ENCODE data around the gene IQCN.

IQCN gene

DNA sequence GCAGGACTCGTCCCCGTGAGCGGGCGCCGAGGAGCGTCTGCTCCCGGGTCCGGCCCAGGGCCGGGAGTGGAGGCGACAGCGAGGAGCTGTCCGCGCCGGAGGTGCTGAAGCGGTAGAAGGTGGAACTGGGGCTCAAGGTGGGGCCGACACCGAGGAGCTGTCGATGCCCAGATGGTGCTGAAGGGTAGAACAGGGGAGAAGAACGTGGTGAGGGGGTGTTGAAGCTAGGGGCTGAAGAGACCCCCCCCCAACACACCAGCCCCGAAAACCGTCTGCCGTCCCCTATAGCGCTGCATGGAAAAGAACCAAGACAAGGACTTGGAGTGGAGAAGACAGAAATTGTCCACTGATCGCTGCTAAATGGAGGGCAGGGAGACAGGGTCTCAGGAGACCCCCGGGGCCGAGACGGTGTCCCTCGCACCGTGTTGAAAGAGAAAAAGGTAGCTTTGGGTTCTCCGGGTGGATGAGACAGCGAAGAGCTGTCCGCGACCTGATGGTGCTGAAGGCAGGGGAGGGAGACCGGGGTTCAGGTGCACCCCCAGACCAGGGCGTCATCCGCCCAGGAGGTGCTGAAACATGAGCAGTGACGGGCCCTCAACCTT lies 40.9 kb downstream of the IQCN start:
- no peak for DNase-seq (ENCODE audit: low read depth)

DNA sequence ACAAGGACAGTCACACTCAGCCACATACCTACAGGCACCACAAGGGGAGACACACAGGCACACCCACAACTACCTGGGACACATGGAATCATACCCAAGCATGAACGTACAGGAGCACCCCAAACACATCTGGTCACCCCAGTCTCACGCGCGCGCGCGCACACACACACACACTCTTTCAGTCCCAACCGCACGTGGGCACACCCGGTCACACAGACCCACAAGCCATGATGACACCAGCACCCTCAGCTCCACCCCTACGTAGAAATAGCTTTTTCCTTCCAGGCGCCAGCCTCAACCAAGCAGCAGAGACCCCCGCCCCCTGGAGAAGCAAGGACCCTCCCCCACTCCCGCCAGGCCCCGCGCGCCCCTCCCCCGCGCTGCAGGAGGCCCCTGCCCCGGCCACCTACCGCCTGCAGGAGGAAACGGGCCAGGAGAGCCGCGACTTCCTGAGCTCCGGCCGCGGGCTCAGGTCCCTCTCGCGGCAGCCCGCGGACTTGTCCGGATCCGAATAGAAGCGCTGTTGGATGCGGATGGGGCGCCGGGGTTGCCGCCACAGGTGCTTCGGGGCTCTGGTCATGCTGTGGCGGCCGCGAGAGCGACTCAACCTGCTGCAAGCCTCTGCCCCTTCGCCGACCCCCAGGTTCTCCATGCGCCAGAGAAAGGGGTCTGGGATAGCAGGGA lies 41.6 kb downstream of the IQCN start:
- no peak for DNase-seq (ENCODE audit: low read depth)

DNA sequence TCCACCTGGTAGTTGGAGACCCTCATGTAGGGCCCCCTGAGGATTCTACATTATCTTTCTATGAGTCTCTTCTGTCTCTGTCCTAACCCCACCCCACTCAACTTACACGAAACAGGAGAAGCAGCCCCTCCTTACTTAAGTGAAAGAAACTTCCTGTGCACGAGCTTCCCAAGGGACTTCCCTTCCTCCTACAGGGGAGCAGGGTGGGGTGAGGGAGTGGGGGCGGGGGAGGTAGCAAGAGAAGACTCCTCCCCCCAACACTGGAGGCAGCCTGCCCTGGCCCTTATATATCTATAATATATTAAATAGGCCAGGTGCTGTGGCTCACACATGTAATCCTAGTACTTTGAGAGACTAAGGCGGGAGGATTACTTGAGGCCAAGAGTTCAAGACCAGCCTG lies 42.5 kb downstream of the IQCN start:
- DNase-seq (ENCODE audit: low read depth) = no peak

DNA sequence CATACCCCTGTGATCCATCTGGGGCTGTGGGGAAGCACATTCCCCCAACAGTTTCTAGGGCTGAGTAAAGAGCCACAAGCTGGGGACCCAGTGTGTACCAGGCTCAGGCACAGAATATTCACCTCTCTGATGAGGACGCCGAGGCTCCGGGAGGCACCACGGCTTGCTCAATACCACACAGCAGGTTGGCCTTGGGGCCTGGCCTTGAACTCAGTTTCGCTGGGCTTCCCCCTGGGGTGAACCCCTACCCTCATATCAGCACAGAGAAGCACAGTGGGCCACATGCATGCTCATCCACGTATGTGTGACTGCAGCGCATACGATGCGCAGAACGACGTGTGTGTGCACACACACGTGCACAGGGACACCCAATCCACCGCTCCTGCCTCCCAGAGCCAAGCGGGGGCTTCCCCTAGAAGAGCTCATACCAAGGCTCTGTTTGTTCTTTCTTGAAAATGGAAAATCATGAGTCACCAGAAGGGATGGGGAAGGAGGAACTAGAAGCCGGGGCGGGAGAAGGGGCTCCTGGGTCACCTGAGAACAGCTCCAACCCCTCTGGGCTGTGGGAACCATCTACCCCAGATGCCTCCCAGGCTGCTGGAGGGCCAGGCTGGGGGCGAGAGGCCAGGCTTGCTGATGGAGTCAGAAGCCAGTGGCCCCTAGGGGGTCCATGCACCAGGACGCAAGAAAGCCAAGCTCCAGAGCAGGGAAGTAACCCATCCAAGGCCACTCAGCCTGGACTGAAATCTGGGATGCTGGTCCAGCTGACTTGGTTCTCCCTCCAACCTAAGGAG lies 43.1 kb downstream of the IQCN start:
- no peak for DNase-seq (ENCODE audit: low read depth)

DNA sequence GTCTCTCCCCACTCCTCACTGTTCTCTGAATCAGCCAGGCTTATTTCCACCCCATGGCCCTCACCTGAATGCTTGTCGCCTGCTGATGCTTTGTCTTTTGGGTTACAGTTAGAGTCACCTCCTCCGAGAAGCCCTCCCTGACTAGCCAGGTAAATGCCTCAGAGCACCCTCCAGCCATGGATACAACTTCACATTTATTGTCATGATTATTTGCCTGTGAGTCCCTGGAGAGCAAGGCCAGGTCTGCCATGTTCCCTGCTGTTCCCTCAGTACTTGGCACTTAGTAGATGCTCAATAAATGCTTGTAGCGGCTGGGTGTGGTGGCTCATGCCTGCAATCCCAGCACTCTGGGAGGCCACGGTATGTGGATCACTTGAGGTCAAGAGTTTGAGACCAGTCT lies 44.3 kb downstream of the IQCN start:
- no peak for DNase-seq (ENCODE audit: low read depth)

DNA sequence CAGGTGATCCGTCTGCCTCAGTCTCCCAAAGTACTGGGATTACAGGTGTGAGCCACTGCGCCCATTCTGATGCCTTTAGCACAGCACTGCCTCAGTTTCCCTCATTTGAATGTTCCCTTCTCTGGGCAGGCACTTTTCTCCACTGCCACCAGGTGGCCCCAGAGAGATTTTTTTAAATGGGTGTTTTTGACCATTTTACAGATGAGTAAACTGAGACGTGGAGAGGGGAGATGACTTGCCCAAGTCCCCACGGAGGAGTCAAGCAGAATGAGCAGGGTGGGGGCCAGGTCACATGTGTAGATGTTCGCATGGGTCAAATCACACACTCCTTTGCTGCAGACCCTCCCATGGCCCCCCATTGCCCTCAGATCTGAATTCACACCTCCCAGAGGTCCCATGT lies 44.8 kb downstream of the IQCN start:
- DNase-seq (ENCODE audit: low read depth) = no peak

DNA sequence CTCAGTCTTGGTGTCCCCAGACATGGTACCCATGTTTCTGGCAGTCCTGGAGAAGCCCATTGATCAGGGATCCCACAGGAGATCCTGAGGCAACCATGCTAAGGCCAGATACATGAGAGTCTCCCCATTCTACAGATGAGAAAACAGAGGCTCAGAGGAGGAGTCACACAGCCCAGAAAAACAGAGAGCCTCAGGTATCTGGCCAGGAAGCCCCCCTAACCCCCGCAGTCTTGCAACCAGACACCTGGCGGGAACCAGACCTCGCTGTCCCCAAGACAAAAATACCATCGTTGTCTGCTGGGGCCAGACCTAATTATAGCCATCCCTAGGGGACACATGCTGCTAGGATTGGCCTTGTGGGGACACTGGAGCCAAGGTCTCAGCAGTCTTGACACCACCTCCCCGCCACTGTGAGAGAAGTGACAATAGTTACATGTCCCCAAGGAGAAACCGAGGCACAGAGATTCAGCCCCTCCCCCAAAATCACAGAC lies 46.4 kb downstream of the IQCN start:
- no peak for DNase-seq (ENCODE audit: low read depth)

DNA sequence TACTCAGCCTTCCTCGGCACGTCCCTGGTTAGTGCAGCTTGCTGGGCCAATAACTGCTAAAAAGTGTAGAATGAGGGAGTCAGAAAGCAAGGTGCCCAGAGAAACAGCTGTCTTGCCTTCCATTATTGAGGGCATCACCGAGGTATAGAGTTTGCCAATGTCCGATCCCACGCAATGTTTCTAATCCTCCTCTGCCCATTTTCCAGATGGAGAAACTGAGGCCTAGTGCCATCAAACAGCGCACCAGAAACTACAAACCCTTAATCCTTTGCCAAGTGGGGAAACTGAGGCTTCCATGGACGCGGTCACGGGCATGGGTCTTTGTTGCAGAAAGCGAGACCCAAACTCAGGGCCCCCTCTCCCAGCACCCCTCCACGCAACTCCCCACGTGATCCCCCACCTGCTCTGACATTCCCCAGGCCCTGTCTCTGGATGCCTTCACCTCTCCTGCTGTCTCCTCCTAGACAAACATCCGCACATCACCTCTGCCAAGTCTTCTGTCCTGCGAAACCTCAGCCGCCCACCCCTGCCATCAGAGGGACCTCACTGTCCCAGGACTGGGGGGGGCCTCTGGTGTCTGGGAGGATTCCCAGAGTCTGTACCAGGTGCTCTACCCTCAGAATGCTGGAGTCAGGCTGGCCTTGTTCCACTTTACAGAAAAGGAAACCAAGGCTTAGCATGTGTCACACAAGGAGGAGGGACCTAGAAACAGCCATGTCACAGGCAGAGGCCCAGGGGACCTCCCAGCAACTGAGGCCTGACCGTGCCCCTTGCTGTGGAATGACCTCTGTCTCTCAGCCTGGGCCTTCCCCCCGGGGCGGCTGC lies 47.1 kb downstream of the IQCN start:
- DNase-seq (ENCODE audit: low read depth) = no peak

DNA sequence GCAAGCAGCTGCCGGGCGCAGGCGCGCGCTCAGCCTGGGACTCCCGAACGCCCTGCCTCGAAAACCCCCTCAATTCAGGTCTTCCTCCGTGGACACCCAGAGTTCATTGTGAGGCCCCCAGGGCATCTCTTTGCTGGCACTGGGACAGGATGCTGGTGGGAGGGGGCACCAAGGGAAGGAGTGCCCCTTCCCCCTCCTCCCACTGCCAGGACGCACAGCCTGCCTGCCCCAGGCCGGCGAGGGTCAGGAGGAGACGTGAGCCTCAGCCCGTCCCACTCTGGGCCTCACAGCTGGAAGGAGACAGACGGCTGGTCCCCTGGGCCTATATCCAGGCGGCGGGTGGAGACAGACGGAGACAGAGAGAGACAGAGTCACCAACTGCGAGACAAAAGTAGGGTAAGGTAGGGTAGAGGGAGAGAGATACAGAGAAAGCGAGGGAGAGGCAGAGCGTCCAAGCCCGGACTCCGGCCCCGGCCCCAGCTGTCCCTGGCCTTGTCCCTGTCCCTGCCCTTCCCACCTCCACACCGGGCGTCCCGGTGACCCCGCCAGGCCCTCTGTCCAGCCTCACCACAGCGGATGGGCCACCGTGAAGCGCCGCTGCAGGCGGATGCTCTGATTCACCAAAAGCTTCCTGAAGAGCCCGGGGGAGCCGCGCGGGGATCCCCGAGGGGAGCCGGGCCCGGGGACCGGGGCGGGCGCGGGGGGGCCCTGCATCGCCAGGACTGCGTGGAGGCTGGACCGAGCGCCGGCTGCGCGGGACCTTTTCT lies 48.4 kb downstream of the IQCN start, which contains the start of gene PDE4C:
Gene PDE4C, minus strand, starts transcription at position 737 of the 767 bp plus-strand sequence. Its CDS starts 23 bp downstream, at position 714.
- no peak for DNase-seq (ENCODE audit: low read depth)

DNA sequence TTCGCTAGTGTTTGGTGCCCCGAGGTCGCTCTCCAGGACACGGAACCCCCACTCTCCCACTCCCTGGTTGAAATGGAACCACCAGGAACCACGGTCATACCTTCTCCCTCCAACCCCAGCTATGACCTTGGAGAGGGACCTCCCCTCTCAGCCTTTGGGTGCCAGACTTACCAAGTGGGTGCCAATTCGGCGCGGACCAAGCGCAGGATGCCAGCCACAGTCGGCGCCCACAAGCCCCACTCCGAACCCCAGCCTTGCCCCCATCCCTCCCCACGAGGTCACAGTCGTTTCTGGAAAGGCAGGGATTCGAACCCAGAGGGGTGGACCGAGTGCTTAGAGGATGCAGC lies 48.9 kb downstream of the IQCN start:
- no peak for DNase-seq (ENCODE audit: low read depth)

DNA sequence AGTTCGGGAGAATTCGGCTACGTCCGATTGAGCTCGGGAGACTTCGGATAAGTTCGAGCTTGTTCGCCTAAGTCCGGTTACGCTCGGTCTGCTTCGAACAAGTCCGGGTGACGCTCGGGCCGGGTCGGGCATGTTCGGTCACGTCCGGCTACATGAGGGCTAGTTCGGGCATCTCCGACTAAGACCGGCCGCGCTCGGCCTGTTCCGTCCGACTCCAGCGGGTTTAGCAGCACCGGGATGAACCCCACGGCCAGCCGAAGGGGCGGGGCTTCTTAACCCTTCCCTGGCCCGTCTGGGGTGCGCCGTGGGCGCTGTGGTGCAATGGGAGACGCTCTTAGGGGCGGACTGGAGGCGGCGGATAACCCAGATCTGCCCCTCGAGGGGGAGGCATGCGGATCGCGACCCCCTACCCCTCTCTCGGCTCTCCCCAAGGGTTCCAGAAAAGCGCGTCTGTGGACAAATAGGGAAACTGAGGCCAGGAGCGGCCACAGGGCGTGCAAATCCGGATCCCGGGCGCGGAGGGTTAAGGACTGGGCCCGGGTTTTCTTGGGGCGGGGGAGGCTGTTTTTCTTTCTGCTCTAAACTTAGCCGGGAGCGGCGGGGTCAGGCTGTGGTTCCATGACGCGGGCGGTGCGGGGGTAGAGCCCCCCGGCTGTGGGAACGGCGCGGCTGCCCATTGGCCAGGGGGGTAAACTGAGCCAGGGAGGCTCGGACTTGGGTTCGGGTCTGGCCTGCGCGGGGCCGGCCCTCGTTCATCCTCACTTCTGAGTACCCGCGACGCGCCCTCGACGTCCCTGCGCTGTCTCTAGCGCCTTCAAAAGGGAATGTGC lies 49.5 kb downstream of the IQCN start:
- DNase-seq (ENCODE audit: low read depth) = peak; percentile 48

DNA sequence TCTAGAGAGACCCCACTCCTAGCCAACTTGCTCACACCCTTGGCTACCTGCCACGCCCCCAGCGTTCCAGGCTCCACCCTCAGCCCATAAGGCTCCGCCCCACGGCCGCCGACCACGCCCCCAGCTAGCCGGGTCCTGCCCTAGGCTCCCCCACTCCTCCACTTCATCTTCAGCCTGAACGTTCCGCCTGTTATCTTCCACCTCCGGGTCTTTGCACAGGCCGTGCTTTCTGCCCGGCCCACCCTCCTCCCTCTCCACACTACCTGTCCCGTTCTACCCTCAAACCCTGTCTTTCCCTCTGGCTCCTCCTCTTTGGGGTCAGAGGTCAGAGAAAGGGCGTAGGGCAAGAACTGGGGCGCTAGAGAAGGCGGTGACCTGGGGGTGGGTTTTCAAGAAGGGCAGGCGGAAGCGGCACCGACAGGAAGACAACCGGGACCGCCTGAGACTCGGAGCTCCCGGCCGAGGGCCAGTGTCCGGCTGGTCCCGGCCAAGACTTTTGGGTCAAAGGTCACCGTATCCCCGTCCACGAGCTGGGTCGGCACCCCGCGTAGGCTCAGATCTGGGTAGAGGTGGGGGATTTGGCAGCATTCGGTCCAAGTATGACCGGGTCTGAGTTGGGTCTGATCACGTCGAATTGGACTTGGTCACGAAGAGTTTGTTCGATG lies 50.3 kb downstream of the IQCN start:
- no peak for DNase-seq (ENCODE audit: low read depth)

DNA sequence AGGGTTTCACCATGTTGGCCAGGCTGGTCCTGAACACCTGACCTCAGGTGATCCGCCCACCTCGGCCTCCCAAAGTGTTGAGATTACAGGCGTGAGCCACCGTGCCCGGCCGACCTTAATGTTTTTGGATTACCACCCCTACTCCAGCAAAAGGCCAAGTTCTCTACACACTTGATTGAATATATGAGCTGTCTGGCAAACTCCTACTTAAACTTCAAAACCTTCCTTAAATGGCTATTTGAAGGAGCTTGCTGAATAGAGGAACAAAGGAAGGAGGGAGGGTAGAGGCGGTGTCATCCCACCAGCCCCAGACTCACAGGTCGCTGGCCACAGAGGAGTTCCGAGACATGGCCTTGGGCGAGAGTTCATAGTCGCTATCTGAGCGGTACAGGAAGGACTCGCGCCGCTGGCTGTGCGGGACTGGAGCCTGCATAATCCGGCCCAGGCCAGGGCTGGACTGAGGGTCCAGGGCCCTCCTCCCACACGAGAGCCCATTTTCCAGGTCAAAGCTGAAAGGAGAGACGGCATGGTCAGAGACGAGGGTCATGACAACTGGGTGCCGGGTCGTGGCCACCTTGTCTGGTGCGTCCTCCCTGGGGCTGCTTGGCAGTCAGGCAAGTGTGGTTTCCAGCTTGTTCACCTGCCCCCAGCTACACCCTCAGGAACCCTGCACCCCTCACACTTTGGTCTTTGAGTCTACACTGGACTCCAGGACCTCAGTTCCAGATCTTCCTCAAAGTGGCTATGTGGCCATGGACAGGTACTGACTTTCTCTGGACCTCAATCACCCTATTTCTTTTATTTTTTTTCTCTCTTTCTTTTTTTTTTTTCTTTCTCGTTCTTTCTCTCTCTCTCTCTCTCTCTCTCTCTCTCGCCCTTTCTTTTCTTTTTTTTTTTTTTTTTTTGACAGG lies 52.2 kb downstream of the IQCN start:
- no peak for DNase-seq (ENCODE audit: low read depth)

DNA sequence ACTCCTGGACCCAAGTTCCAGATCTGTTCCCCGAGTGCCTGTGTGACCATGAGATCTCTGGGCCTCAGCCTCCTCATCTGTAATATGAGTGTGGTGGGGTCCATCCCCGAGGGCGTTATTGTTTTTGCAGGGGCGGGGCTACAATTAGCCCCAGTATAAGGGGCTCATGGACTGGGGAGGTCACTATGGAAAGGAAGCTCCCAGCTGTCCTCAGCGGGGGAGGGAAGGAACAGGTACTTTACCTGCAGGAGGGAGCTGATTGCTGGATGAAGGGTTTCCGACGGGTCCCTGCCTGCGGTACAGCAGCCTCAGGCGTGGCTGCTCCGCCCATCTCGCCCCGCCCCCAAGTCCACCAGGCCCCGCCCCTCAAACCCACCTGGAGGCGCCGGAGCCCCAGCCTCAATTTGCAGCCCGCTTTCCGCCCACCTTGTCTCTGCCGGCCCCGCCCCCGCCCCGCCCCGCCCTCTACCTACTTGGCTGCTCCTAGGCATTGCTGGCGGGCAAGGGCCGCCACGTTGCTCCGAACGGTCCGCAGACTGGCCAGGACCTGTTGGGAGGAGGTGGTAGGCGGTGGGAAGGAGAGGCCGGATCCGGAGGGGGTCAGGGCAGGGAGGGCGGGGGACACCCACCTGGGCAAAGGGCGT lies 53.5 kb downstream of the IQCN start:
- no peak for DNase-seq (ENCODE audit: low read depth)

DNA sequence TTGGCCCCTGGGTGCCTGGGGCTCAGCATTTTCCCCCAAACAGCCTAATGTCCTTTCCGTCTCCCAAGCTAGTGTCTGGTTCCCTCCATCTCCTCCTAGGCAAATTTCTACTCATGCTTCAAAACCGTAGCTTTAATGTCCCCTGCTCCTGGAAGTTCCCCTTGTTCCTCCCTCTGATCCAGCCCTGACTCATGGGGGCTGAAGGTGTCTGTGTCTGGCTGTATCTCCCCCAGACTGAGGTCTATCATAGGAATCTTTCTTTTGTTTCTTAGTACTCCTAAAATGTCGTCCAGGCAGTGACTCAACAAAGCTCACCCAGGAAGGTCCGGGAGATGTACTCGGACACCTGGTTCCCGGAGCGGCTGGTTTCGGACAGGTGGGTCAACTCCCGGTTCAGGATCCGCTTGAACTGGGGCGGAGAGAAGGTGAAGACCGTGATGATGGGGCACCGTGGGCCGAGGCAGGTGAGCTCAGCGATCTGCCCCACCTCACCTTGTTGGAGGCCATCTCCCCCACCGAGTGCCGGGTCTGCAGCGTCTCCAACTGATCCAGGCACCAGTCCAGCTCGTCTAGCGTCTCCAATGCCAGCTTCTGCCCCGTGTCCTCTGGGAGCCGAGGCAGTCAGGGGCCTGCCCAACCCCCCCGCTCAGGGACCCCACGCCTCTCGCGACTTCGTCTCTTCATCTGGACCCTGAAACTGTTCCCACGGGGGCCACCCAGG lies 54.2 kb downstream of the IQCN start:
- DNase-seq (ENCODE audit: low read depth) = no peak

DNA sequence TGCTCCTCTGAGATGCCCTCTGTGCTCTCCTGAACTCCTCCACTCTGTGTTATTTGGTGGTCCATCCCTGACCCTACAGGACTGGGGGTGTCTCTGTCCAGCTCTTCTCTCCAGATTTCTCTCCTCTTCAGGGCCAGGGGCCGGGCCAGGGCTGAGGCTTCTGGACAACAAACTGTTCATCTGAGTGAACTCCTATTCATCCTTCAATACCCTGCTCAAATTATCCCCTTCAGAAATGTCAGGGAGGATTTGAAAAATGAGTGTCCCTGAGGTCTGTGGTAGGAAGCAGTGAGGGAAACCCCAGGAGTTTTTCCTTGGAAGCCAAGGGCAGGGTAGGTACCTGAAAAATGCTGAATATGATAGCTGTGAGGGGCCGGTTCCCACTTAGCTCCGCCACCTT lies 55.7 kb downstream of the IQCN start:
- DNase-seq (ENCODE audit: low read depth) = no peak

DNA sequence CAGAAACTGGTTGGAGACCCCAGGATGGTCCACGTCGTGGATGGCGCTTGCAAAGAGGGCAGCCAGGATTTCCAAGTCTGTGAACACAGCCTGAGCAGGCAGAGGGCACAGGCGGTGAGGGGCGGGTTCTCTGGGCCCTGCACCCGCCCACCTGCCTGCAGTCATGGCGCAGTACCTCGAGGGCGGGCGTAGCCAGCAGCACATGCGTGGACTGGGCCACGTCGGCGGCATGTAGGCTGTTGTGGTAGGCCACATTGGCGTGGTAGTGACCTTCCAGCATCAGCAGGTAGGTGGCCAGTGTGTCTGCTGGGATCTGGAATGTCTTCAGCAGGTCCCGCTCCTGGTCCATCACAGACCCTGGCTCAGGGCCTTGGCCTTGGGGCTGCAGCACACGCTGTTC lies 56.1 kb downstream of the IQCN start:
- no peak for DNase-seq (ENCODE audit: low read depth)

DNA sequence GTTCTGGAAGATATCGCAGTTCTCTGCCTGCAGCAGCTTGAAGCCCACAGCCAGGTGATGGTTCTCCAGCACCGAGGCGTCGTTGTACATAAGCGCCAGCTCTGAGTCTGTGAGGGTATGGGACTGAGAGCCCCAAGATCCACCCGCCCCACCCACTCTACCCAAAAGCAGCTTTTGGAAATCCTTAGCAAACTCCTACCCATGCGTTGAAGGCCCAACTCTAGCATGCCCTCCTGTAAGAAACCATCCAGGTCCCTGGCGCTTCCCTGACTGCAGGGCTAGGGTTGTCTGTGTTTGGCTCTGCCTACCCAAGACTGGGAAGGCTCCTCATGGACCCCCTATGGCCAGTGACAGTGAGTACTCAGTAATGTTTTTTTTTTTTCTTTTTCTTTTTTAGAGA lies 57.5 kb downstream of the IQCN start:
- DNase-seq (ENCODE audit: low read depth) = no peak
